Astrocyte (in vitro differentiated cells and primary cell): ENCODE results near the gene CTSW.

Experiments
- CTCF ChIP-seq: IDR thresholded peaks from 2 replicates; pipeline ENCODE4 v1.5.1; 2011; ENCODE audit warnings: low read depth, mild to moderate bottlenecking, inconsistent platforms, low read length, moderate library complexity; ENCODE audit not compliant: insufficient read depth
- EZH2 ChIP-seq: IDR thresholded peaks from 2 replicates; pipeline ENCODE4 v1.6.1; 2012; ENCODE audit warnings: mild to moderate bottlenecking, low read length, inconsistent platforms; ENCODE audit not compliant: insufficient read depth

DNA sequence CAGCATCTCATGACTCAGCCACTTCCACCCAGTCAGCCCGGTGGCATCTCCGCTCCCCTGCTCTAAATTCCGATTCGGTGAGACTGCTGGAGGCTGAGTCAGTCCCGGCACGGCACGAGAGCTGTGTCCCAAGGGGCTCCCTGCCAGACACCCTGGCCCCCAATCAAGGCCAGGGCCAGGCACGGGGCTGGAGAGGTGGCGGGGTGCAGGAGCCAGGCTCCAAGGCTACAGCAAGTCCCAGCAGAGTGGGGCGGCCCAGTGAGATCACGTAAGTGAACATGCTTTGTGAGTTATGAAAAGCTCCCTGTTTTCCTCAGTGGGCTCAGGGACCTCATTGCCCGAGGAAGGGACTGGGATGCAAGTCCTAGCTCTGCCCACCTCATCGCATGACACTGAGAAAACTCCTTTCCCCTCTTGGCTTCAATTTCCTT is 36.2 kb downstream of the CTSW start:
- TF ChIP-seq CTCF (no peak), EZH2 (no peak)
